Coronary artery (tissue), 2 donors: ENCODE measurements around the gene SEZ6L.

Experiments used
- DNase-seq: peaks from one replicate; pipeline ENCODE4 v3.0.0-alpha.2; 2017; ENCODE audit warnings: low spot score
- H3K27ac ChIP-seq, 2 donors: fragments of 200-600 bp; sonication (generic); one replicate each; pipeline ENCODE4 v1.5.1; 2016 to 2019
- H3K4me3 ChIP-seq: fragments of 200-600 bp; sonication (generic); 2 replicates; pipeline ENCODE4 v1.5.1; 2016; ENCODE audit warnings: mild to moderate bottlenecking, moderate library complexity
- CTCF ChIP-seq: fragments of 200-600 bp; sonication (generic); IDR thresholded peaks from one replicate; pipeline ENCODE4 v1.5.1; 2019; ENCODE audit warnings: antibody characterized with exemption

Gene SEZ6L

DNA sequence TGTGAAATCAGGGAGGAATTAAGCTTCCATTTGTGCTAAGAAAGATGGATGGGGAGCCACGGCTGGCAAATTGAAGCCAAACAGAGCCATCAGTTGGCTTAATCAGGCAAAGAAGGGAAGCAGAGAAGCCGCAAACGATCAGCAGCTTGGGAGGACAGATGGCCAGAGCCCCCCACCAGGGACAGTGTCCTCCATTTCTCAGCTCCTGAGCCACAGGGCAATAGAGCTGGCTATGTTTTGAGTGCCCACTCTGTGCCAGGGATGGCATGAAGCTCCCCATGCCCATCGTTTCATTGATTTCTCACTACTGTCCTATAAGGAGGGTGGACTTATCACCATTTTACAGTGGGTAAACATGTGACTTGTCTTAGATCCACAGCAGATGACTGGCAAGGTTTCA, 133.5 kb downstream of the SEZ6L start:
- H3K4me3 ChIP-seq: no peak overlapping the region
- H3K27ac ChIP-seq: no peak overlapping the region
- TF ChIP-seq CTCF: no peak
- DNase-seq: no peak

- Histone ChIP-seq H3K27ac (no peak overlapping the region), H3K4me3 (no peak overlapping the region)
- DNase-seq: no peak
- TF ChIP-seq CTCF: no peak
Measured at GRCh38 chr22:26303475-26303874, 134.2 kb downstream of the SEZ6L start.

DNA sequence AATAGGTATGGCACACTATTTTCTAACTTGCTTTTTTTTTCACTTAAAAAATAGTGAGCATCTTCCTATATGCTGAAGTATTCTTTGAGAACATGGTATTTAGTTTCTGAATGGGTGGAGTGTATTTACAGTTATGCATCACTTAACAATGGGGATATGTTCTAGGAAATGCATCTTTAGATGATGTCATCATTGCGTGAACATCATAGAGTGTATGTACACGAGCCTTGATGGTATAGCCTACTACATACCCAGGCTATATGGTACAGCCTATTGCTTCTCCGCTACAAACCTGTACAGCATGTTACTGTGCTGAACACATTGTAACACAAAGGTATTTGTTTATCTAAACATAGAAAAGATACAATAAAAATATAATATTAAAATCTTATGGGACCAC, 135.5 kb downstream of the SEZ6L start:
- no peak overlapping the region for H3K27ac ChIP-seq
- no peak for TF ChIP-seq CTCF
- H3K4me3 ChIP-seq: no peak overlapping the region
- no peak for DNase-seq

DNA sequence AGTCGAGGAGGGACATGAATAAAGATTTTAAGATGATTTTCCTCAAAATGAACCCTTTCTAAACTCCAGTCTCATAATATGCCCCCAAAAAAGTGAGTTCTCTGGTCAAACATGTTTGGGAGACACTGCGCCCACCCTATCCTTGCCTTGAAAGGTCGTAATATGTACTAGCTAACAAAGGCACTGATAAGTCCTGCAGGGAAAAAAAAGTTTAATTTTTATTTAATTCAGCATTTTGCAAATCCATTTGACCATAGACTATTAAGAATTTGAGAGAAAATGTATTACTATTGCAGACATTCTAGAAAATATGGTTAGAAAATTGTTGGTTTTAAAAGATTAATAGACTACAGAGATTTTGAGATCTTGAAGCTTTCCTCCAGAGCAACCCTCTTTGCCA, 139.2 kb downstream of the SEZ6L start:
- H3K4me3 ChIP-seq: no peak overlapping the region
- no peak for DNase-seq
- no peak for TF ChIP-seq CTCF
- H3K27ac ChIP-seq: no peak overlapping the region

DNA sequence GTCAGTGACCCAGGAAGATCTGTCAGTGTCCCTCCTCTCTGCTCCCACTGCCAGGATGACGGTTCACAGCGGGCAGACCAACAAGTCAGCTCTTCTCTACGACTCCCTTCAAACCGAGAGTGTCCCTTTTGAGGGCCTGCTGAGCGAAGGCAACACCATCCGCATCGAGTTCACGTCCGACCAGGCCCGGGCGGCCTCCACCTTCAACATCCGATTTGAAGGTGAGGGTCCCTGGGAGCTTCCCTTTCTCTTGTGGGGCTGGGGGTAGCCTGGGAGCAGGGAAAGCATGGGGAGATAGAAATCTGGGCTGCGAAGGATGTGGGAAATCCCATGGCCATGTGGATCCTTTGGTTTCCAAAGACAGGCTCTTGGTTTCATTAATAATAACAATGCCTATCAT, 141.4 kb downstream of the SEZ6L start:
- Histone ChIP-seq H3K27ac (no peak overlapping the region), H3K4me3 (no peak overlapping the region)
- no peak for DNase-seq
- TF ChIP-seq CTCF: no peak

DNA sequence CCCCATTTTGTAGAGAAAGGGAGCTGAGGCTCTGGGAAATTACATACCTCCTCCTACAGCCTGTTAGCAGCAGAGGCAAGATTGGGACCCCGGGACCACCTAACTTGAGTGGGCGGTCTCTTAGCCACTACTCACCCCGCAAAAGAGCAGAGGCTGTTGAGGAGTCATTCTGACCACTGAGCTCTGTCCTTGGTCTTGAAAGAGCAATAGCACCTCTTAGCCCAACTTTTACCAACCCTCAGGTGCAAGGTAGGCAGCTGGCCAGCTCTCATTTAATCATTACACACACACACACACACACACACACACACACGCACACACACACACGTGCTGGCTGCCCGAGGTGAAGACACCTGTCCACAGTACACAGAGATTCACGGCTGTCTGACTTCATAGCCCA, 144.0 kb downstream of the SEZ6L start:
- TF ChIP-seq CTCF: no peak

DNA sequence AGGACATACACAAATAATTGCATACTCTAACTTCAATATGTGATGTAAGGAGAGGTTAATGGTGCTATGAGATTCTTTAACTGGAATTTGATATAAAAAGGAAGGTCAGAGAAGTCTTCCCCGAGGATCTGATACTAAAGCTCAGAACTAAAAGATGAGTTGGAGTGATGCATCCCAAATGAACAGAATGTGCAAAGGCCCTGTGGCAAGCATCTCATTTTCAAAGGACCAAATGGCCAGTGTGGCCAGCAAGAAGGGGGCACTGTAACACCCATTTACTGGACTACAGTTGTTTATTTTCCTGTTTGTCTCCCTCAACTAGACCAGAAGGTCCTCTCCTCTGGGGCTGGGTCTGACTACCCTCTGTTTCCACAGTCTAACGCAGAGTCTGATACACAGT, 144.9 kb downstream of the SEZ6L start:
- H3K4me3 ChIP-seq: no peak overlapping the region
- TF ChIP-seq CTCF: no peak
- DNase-seq: no peak
- no peak overlapping the region for H3K27ac ChIP-seq

More for the DNA sequence above, 144.0 kb downstream of the SEZ6L start:
- DNase-seq: no peak
- Histone ChIP-seq H3K4me3 (no peak overlapping the region), H3K27ac (no peak overlapping the region)
